Kidney (tissue), 14 donors: ENCODE data around the gene FCRL1. TPM values are rescaled to one million over a fixed set of nuclear protein-coding genes. Genes with fewer than 3 reads are reported as not detected.
A peak's percentile ranks its signal among the peaks of the same experiment; 100 is the strongest.

Experiments
- DNase-seq, 5 donors: peaks; one replicate each; pipeline ENCODE4 v3.0.0-alpha.2; 2013 to 2020
- FAIRE-seq: peaks from 2 replicates; lab custom pipeline; 2012; peaks lifted over from hg19 to GRCh38; lab: Jason Lieb, UNC
- H3K27ac ChIP-seq, 2 donors: one replicate each; pipeline ENCODE4 v1.7.0; 2013; ENCODE audit warnings: low read depth in 2 of 2, low read length in 2 of 2, inconsistent platforms in 1 of 2
- H3K27me3 ChIP-seq: one replicate; pipeline ENCODE4 v1.7.1; 2013; ENCODE audit warnings: low read length, inconsistent platforms; ENCODE audit not compliant: control insufficient read depth, insufficient read depth
- H3K36me3 ChIP-seq, 3 donors: one replicate each; pipeline versions ENCODE4 v1.7.0 to v1.7.1; 2013; ENCODE audit warnings: low read length in 3 of 3, control low read depth in 1 of 3, inconsistent platforms in 1 of 3; ENCODE audit not compliant: insufficient read depth in 3 of 3, control insufficient read depth in 2 of 3
- H3K4me1 ChIP-seq, 3 donors: one replicate each; pipeline versions ENCODE4 v1.7.0 to v1.7.1; 2013; ENCODE audit warnings: low read length in 3 of 3, inconsistent platforms in 1 of 3, low read depth in 1 of 3; ENCODE audit not compliant: control insufficient read depth in 2 of 3, insufficient read depth in 2 of 3
- H3K4me3 ChIP-seq, 3 donors: one replicate each; pipeline versions ENCODE4 v1.7.0 to v1.8.1; 2013; ENCODE audit warnings: low read length in 3 of 3, control low read depth in 1 of 3, inconsistent platforms in 1 of 3
- H3K9ac ChIP-seq, 3 donors: one replicate each; pipeline versions ENCODE4 v1.7.0 to v1.7.1; 2013; ENCODE audit warnings: low read length in 3 of 3, control low read depth in 1 of 3, inconsistent platforms in 1 of 3
- H3K9me3 ChIP-seq, 3 donors: one replicate each; pipeline versions ENCODE4 v1.7.0 to v1.7.1; 2013; ENCODE audit warnings: low read length in 3 of 3, control low read depth in 1 of 3, inconsistent platforms in 1 of 3; ENCODE audit not compliant: control insufficient read depth in 2 of 3, insufficient read depth in 1 of 3
- intact Hi-C: fragments of 100-400 bp; cut with DNase I; formaldehyde crosslinking; loops from one replicate; pipeline ENCODE4 v1.11.1; 2022
- polyA plus RNA-seq: library from polyadenylated mRNA; stranded (reverse); fragments of 350-450 nt; fragmentation: Illumina TruSeq; extraction: RNeasy Lipid Tissue Mini Kit (QIAGEN cat#74804); gene quantifications from one replicate; pipeline ENCODE4 v1.2.3, GENCODE V29; 2014; ENCODE audit warnings: low read depth, low replicate concordance; ENCODE audit not compliant: insufficient read depth
- total RNA-seq: library from RNA; stranded (reverse); fragmentation: NEBNext Ultra II Directional; extraction: Animal tissue kit (Norgen Biotek cat#: 25700); gene quantifications from one replicate; pipeline ENCODE4 v1.2.1, GENCODE V29; 2021
- TF ChIP-seq, protein P1 (sequence below): IDR thresholded peaks from 3 replicates; pipeline ENCODE4 v1.5.1; 2012; ENCODE audit warnings: mild to moderate bottlenecking, moderate library complexity, borderline replicate concordance; ENCODE audit not compliant: insufficient read depth; ENCODE audit errors: extremely low read depth
- donor health status: control.
- donor health status: control.
- donor health status: control.
- donor health status: control.
- donor health status: control.
- donor health status: DM: yes; HTN: yes; CAD: no.
- donor health status: Normal renal cell carcinoma (clear cell type).

The FCRL1 gene
- total and polyA plus RNA-seq, 2 donors from 2014 or later = 5.7 TPM; not detected in 1

DNA sequence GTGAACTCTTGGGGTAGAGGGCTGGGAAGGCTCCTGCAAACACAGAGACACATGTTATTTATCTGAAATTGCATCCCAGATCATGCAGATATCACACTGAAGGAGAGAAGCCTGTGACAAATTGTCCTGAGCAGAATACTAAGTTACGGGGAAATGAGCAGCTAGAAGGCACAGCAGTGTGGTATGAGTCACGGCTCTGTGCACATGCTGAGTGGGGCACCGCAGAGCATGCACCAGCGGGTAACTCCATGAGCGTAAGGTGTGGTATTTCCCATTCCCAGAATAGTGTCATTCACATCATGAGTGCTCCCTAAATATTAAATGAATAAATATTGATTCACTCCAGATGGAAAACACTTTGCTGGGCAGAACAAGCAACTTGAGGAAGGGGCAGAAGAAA, 21.7 kb downstream of the FCRL1 start:
- H3K4me1 ChIP-seq = no peaks in the 10 kb centered on the region
- TF ChIP-seq, protein P1, sequence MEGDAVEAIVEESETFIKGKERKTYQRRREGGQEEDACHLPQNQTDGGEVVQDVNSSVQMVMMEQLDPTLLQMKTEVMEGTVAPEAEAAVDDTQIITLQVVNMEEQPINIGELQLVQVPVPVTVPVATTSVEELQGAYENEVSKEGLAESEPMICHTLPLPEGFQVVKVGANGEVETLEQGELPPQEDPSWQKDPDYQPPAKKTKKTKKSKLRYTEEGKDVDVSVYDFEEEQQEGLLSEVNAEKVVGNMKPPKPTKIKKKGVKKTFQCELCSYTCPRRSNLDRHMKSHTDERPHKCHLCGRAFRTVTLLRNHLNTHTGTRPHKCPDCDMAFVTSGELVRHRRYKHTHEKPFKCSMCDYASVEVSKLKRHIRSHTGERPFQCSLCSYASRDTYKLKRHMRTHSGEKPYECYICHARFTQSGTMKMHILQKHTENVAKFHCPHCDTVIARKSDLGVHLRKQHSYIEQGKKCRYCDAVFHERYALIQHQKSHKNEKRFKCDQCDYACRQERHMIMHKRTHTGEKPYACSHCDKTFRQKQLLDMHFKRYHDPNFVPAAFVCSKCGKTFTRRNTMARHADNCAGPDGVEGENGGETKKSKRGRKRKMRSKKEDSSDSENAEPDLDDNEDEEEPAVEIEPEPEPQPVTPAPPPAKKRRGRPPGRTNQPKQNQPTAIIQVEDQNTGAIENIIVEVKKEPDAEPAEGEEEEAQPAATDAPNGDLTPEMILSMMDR = no peak
- H3K36me3 ChIP-seq = no peaks in the 10 kb centered on the region
- intact Hi-C loops = no loop called here
- no peak for FAIRE-seq
- no peak overlapping the region for H3K4me3 ChIP-seq
- no peaks in the 10 kb centered on the region for H3K27me3 ChIP-seq
- no peak overlapping the region for H3K27ac ChIP-seq
- peaks cover 0 to 2% (median 1%) of the 10 kb centered on the region in 3 donors for H3K9me3 ChIP-seq
- peak in 2 of 5 donors; percentile 4 to 7 for DNase-seq
- no peak overlapping the region for H3K9ac ChIP-seq

DNA sequence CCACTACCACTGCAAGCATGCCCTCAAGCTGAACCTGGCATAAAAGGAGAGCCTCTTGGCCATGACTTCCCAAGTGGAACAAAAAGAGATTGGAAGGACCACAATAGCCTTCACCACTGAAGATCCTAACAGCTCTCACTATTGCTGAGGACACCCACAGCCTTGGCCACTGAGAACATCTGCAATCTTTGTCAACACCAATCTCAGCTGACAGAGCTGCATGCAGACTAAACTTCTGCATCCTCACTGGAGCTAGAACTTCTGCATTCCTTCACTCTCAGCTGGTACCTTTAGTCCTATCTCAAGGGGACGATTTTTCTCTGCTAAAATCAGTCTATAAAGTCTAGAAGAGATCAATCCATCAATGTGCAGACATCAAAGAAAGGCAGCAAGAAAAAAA, 34.7 kb downstream of the FCRL1 start:
- Histone ChIP-seq H3K9ac (no peak overlapping the region), H3K27ac (no peak overlapping the region)
- no peak for FAIRE-seq

DNA sequence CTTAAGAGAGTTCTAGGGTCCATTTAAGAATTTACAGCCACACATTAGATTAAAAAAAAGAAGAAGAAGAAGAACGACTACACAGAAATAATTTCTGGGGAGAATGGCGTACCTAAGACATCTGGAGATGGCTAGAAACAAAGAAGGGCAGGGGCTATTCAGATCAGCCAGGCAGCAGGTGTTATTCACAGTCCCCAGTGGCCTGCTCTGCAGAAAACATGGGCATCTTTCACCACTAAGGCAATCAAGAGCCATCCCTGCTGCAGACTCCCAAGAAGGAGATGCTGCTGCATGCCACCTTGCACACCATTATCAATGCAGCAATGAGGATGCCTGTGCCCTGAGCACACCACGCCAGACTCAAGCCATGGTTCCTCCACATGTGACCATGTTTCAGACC, 35.1 kb downstream of the FCRL1 start:
- H3K27ac ChIP-seq = no peak overlapping the region
- no peaks in the 10 kb centered on the region for H3K4me1 ChIP-seq
- no peak for DNase-seq
- no peak overlapping the region for H3K9ac ChIP-seq
- no peaks in the 10 kb centered on the region for H3K36me3 ChIP-seq
- no peak overlapping the region for H3K4me3 ChIP-seq
- no peaks in the 10 kb centered on the region for H3K9me3 ChIP-seq
- intact Hi-C loops = no loop called here
- TF ChIP-seq, protein P1 = no peak
- no peaks in the 10 kb centered on the region for H3K27me3 ChIP-seq
- FAIRE-seq = no peak

More for the DNA sequence above, 34.7 kb downstream of the FCRL1 start:
- Histone ChIP-seq H3K4me3 (no peak overlapping the region), H3K36me3 (no peaks in the 10 kb centered on the region), H3K27me3 (no peaks in the 10 kb centered on the region), H3K4me1 (no peaks in the 10 kb centered on the region), H3K9me3 (no peaks in the 10 kb centered on the region)
- TF ChIP-seq, protein P1 = no peak
- no peak for DNase-seq
- intact Hi-C loops = no loop called here

DNA sequence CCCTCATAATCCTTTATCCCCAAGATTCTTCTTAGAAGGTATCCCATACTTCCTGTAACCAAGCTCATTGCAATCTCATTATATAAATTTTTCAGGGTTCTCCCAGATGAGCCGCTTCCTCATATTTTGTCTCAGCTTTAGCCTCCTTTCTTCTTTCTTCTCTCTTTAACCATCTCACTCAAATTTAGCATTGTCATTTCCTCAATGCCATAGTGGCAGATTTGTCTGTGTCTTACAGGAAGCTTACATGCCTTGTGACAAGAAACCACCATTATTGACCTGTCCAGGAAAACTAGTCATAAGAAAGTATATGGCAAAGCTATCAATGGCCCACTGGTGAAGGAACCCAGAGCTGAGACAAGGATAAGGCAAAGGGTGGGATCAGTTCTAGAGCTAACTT, 37.0 kb downstream of the FCRL1 start:
- H3K27me3 ChIP-seq = no peaks in the 10 kb centered on the region
- no peak overlapping the region for H3K9ac ChIP-seq
- TF ChIP-seq, protein P1 = no peak
- no peaks in the 10 kb centered on the region for H3K9me3 ChIP-seq
- H3K4me3 ChIP-seq = no peak overlapping the region
- FAIRE-seq (no peak), DNase-seq (no peak)
- H3K36me3 ChIP-seq = no peaks in the 10 kb centered on the region
- no peaks in the 10 kb centered on the region for H3K4me1 ChIP-seq
- intact Hi-C loops = no loop called here
- H3K27ac ChIP-seq = no peak overlapping the region
